HG03520 (cell line): Measurements from ENCODE around the gene PIP5KL1.

Experiments
- ATAC-seq: cut with Tn5 transposase; IDR thresholded peaks from one replicate; pipeline ENCODE4 v1.9.1; 2021; ENCODE audit warnings: mild to moderate bottlenecking, moderate library complexity; ENCODE audit not compliant: unreplicated experiment

The PIP5KL1 gene

DNA sequence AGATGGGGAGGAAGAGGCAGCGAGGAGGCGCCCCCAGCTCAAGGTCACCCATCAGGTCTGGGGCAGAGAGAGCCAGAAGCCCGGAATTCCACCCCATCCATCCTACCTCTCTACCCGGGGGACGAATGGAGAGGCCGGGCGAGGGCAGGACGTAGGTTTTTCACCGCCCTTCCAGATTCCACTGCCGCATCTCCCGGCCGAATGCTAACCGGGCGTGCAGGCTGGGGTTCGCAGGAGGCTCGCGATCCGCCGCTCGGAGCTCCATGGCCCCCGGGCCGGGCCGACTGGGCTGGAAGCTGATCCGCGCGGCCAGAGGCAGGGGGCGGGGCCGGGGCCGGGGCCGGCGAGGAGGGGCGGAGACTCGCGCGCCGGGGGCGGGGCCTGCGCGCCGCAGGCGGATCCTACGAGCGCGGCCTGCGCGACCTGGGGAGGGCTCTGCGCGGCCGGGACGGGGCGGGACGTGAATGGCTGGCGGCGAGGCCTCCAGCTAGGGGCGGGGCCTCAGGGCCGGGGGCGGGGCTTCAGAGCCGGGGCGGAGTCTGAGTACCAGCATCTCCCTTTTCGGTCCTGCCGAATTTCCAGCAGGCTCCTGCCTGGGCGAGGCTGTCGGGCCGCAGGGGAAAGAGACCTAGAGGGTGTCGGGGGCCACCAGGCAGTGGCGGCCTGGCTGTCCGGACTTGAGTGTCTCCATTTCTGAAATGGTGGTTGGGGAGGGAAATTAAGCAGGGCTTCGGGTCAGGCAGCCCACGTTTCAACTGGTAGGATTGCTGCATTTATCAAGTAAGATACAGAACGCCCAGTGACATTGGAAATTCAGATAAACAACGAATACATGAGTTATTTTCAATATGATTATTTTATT is 13.6 kb downstream of the PIP5KL1 start, which contains the start of gene ST6GALNAC4:
Gene ST6GALNAC4, minus strand, starts transcription at position 322 of the 862 bp plus-strand sequence. CDS start 622 bp downstream, outside the sequence.
- peak; percentile 77 for ATAC-seq

- no peak for ATAC-seq
Observed at GRCh38 chr9:127915801-127916719, 14.5 kb downstream of the PIP5KL1 start.

GRCh38 chr9:127915325-127915752 is 15.2 kb downstream of the PIP5KL1 start:
- ATAC-seq: no peak

GRCh38 chr9:127913682-127914081 is 16.9 kb downstream of the PIP5KL1 start:
- ATAC-seq: no peak

DNA sequence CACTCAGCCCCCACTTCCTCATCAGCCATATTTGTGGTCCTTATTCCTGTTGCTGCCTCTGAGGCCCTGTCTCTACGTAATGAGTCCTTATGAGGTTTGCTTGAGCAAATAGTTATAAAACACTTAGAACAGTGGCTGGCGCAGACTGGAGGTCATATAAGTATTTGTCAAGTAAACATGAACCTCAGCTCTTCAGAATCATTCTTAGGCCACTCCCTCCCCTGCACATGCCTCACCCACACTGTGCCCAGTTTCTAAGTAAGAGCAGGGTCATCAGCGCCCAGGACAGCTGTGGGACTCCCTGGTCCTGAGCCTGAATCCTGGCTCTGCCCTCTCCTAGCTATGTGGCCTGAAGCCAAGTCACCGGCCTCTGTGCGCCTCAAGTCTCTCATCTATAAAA is 17.7 kb downstream of the PIP5KL1 start:
- no peak for ATAC-seq

- no peak for ATAC-seq
Observed at GRCh38 chr9:127912296-127912695, 18.3 kb downstream of the PIP5KL1 start.

GRCh38 chr9:127910613-127911205 is 19.9 kb downstream of the PIP5KL1 start:
- ATAC-seq: no peak

- ATAC-seq: no peak
Observed at GRCh38 chr9:127909839-127910273, 20.7 kb downstream of the PIP5KL1 start.

- no peak for ATAC-seq
Observed at GRCh38 chr9:127908660-127908926, 22.0 kb downstream of the PIP5KL1 start.

DNA sequence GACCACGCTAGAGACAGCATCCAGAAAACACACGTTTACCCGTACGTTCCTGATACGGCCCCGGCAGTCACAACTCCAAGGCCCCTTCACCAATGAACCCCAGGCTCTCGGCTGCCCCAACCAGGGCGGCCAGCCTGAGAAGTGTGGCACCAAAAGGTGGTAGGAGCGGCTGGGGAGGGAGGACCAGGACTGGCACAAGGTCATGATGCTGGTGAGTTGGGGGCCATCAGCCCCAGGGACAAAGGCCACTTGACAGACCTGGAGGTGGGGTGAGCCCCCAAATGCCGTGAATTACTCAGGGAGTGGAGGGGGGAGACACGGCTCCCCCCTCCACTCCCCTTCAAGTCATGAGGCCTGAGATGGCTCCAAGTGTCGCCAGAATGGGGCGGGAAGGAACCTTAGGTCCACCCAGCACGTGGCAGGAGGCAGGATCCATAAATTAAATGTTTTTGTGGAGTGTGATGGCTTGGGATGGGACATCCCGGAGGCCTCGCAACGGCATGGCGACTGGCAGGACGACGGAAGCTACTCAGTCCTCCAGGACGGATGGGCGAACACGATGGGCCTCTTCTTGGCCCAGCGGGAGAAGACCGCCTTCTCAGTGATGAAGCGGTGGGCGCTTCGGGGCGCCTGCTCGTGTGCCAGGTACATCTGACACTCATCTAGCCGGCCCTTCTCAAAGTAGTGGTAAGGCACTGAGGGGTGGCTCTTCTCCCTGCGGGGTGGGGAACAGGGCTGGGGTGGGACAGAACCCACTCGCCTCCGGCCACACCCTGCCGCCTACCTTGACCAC is 22.5 kb downstream of the PIP5KL1 start:
- no peak for ATAC-seq

DNA sequence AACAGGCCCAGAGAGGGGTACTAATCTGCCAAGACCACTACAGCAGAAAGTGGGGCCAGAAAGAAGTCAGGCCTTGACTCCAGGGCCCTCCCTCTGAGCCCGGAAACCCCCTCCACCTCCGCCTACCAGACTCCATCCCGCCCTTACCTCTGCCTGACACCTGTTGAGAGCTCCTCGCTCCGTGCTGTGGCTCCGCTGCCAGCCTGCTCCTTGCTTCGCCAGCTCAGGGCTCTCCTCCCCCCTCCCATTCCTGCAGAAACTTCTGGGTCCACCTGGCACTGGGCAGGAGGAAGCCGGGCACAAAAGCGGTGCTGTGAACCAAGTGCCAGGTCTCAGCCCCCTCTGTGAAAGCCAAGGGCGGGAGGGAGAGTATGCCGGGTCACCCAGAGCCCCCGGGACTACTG is 24.8 kb downstream of the PIP5KL1 start:
- ATAC-seq: no peak

DNA sequence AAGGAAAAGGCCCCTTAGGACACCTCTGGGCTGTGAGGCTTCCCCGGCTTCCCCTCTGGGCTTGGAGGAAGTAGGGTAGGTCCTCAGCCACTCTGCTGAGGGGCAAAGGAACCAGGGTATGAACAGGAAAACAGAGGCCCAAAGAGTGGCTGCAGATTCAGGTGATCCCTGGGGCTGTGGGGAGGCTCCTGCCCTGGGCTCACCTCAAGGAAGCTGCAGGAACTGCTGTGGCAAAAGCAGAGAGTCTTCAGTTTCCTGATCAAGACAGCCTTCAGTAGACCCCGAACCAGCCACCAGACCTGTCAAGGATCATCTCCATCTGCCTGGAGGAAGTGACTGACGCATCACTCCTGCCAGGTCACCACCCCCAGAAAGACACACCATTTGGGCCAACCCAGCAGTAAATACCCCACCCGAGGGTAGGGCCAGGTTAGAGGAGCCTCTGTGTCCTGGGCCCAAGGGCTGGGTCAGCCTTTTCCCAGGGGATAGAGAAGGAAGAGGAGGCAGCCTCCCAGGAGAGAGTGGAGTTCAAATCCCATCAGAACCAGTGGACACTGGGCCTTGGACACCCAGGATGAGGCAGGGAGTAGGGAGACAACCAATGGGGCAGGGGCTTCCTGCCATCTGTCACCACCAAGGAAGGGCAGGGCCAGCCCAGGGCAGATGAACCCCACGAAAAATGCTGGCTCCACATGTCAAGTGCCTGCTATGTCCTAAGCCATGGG is 25.4 kb downstream of the PIP5KL1 start:
- ATAC-seq: no peak

GRCh38 chr9:127904561-127905003 is 26.0 kb downstream of the PIP5KL1 start:
- no peak for ATAC-seq

- no peak for ATAC-seq
Observed at GRCh38 chr9:127903557-127904475, 26.8 kb downstream of the PIP5KL1 start.

GRCh38 chr9:127899128-127899943 is 31.2 kb downstream of the PIP5KL1 start, which contains the start of gene ST6GALNAC6:
Gene ST6GALNAC6, minus strand, starts transcription at chr9:127899603. Its CDS starts 1,622 bp downstream, at chr9:127897981.
- ATAC-seq: peak; percentile 57

DNA sequence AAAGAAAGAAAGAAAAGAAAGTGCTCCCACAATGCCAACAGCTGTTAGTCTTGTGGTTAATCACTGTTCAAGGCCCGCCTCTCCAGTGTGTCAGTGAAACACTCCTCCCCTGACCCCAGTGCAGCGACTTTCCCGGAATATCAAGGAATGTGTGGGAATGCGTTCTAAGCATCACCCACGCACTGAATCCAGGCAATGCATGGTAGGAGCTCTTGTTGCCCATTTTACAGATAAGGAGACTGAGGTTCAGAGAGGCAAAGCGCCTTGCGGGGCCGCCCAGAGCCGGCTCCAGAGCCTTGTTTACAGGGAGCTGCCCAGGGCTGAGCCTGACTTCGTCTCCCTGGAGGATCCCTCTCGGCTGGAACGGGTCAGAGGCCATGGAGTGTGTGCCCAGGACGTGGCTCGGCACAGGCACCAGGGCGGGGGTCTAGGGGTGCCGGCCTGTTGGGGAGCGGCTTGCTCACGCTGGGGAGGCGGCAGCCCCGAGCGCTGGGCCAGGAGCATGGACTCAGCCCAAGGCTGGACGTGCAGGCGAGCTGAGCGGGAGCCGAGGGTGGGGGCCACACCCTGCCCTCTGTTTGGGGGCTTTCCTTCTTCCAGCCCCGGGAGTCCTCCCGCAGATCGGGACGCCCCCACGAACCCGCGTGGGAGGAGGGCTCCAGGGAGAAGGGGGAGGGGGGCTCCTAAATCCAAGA is 32.0 kb downstream of the PIP5KL1 start:
- ATAC-seq: no peak

DNA sequence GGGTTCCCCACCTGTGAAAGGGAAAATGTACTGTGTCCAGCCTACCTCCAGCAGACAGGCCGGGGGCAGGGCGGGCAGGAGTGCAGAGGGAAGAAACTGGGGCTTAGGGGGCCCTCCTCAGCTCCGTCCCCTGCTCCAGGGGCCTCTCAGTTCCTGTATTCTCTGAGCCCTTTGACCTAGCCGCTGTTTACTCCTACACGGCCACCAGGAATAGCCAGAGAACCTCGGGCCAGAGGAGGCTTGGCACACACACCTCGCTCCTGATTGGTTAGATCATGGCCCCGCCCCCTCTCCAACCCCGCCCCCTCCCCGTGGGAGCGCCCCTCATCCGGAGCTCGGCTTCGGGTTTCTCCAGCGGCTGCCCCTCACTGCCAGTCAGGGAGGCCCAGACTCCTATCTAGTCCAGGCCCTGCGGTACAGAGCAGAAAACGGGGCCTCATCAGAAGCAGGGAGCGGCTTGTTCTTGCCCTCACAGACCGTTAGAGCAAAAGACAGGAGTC is 33.3 kb downstream of the PIP5KL1 start:
- ATAC-seq: no peak
